Jurkat, Clone E6-1 (cell line): ENCODE results near the gene DNAJC1.

Experiments
- DNase-seq: peaks from one replicate; pipeline ENCODE4 v3.0.0-alpha.2; 2011; ENCODE audit warnings: low read depth, low spot score
- H3K4me3 ChIP-seq: 2 replicates; pipeline ENCODE4 v1.5.1; 2011; ENCODE audit warnings: mild to moderate bottlenecking, low read length, control low read depth, moderate library complexity

Gene DNAJC1

DNA sequence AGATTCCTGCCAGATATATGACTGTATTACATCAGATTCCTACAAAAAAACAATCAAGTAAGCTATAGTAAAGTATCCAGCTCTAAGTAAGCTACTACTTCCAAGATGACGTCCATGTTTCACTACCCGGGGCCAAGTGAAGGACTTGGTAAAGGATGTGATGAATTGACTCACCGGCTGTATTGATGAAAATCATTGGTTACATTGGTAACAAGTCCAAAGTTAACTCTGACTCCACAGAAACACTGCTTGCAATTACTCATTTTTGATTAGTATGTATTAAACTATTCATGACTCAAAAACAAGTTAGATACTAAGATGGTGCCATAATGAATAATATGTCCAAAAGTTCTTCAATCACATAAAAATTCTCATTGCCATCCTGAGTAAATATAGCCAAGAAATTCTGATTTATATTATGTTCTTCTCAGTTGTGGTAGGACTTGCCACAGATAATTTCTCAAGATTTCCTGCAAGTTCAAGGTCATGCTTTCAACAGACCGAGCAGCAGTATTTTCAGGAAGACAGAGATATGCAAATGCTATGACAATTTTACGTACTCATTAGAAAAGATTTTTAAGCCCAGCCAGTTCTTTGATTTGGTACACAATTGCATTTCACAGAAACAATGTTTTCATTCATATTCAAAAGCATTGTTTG, 12.6 kb upstream of the DNAJC1 start:
- no peak overlapping the region for H3K4me3 ChIP-seq
- DNase-seq: no peak

DNA sequence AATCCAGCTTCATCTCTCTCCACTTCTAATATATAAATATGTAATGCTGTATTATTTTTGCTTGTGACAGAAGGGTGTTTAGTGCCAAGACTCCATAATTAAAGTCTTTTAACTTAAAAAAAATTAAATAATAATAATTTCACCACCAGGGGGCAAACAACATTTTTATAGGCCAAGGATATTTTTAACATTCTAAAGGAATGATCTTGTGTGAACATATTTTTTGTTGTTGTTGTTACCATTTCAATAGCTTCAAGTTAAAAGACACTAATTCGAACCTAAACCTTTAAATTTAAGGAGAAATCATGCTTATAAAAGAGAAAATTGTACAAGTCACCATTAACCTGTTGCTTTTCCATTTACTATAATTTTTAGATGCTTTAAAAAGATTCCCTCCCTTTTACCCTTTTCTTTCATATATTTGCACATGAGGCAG, 7.5 kb upstream of the DNAJC1 start:
- H3K4me3 ChIP-seq: no peak overlapping the region
- DNase-seq: no peak

DNA sequence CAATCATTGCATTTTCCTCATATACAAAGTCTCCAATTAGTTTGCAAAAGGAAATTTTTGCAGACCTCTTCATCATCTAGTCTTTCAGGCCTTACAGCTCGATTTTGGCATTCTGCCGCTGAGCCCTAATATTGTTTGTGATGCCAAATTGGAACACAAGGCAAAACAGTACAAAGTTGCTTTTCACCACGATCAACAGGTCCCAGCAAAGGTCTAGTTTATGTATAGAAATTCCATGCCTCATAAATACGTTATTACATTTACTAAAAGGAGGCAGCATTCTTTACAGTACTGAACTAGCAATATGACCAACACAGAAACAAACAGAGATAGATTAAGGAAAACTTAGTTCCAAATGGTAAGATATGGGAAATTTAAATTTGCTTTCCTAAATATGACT, 7.0 kb upstream of the DNAJC1 start:
- DNase-seq: no peak
- no peak overlapping the region for H3K4me3 ChIP-seq

DNA sequence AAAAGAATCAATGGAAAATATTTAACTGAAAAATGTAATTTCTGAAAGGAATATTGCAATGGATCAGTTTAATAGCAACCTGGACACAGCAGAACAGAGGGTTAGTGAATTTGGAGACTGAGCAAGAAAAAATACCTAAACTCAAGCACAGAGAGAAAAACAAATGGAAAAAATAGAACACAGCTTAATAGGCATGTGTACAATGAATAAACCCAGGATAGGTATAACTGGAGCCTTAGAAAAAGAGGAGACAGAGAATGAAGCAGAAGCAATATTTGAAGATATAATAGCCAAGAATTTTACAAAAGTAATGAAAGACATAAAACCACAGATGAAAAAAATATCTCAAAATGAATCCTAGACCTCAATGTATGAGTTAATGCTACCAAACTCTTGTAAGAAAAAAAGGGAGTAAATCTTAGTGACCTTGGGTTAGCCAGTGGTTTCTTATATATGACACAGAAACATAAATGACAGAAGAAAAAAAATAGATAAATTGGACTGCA, 2.9 kb upstream of the DNAJC1 start:
- DNase-seq: no peak
- no peak overlapping the region for H3K4me3 ChIP-seq

DNA sequence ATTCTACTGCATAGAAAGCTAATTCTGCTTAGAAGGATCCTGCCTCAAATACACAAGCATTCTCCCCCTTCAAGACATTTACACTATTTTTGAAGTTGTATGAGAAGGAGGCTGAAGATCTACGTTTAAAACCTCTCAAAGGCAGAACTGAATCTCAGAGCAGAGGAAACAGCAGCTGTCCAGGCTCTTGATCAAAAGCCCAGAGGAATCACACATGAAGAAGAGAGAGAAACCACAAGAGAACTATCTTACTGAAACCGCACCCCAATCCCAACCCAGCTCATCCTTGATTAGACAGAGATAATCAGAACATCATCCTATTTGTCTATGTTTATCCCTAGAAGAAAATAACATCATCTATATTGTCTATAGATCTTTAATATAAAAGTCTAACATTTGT, 2.2 kb upstream of the DNAJC1 start:
- DNase-seq: peak; percentile 67
- no peak overlapping the region for H3K4me3 ChIP-seq

DNA sequence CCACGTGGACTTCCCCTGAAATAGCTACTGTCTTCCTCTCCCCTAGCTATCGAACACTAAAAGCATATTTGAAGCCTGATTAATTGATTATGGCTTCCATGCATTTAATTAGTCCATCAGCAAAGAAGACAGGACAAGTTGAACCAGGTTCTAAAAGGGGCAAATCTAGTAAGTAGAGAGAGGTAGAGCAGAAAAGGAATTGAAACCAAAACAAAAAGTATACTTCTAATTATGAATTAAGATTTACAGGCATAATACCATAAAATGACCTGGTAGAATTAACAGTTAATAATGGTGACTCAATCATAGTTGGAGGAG, 393 bp upstream of the DNAJC1 start:
- no peak for DNase-seq
- H3K4me3 ChIP-seq: peak overlapping the region; percentile 68

DNA sequence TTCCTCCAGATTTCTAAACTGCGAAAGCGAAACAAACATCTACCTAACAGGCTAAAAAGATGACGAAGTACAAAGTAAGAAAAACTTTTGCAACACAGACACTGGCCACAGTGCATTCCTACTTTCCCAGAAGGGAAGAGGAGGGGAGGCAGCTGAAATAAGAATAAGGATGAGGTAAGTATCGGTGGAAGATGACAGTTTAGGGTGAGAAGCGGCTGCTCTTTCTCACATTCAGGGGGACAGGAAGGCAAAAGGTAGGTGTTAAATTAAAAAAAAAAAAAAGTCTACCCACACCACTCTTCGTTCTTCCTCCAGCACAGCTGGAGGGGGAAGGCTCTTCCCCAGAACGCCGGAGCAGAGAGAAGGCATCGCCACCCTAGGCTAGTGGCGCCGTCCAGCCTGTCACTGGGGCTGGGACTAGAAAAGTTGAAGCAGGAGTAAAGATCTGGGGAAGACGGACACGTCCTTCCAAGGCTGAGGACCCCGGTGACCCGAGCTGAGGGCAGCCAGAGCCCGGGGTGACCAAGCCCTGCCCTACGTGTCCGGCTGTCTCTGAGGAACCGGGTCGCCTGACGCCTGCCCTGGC, 846 bp downstream of the DNAJC1 start:
- no peak for DNase-seq
- peak overlapping the region; percentile 68 for H3K4me3 ChIP-seq

DNA sequence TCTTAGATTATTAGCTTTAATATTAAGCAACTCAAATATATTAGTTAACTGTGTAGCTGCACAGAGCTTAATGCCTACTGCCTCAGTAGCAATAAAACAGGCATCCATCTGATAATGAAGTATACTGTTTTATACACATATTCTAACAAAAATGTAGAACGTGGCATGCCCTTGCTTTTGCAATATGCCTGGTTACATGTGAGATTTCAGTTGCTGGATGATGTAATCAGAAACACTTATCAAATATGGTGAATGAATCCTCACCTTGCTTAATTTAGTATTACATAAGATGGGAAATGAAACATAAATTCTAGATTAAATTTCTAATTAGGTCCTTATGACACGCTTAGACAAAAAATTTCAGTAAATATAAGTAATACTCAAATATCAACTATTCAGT, 8.0 kb downstream of the DNAJC1 start:
- no peak for DNase-seq
- no peak overlapping the region for H3K4me3 ChIP-seq

DNA sequence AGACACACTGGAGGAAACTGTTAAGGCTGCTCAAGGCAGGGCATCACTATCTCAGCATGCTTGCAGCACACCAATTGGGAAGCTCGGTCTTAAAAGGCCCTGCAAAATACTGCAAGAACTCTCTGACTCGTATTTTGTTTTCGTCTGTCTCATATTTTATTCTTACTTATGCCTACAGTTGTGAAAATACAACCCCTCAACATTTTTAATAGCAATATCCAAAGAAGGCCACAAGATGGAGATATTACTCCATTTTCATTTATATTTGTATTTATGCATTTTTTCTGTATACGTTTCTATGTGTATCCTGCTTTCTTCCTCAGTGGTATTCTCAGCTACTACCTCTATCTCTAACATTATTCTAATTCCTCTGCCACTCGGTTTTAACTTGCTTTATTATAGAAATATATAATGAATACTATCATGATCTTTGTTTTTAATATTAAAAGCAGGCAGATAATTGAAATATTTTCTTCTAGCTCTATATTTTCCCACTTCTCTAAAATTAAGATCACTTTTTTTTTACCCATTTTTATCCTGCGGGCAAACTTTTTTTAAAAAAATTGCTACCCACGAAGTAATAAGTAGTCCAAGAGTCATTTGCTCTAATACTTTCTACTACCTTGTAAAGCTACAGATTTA, 10.0 kb downstream of the DNAJC1 start:
- peak; percentile 34 for DNase-seq

DNA sequence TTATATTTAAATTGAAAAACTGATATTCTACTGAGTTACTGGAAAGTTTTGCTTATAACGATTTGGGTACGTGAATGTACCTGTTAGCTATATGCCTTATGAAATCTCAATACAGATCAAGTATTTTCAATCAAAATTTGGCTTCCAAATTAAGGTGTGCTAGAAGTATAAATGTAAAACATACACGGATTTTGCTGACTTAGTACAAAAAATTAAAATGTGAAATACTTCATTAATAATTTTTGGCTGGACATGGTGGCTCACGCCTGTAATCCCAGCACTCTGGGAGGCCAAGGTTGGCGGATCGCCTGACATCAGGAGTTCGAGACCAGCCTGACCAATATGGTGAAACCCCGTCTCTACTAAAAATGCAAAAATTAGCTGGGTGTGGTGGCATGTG, 11.7 kb downstream of the DNAJC1 start:
- no peak for DNase-seq
- no peak overlapping the region for H3K4me3 ChIP-seq

More for the DNA sequence above, 10.0 kb downstream of the DNAJC1 start:
- H3K4me3 ChIP-seq: no peak overlapping the region

DNA sequence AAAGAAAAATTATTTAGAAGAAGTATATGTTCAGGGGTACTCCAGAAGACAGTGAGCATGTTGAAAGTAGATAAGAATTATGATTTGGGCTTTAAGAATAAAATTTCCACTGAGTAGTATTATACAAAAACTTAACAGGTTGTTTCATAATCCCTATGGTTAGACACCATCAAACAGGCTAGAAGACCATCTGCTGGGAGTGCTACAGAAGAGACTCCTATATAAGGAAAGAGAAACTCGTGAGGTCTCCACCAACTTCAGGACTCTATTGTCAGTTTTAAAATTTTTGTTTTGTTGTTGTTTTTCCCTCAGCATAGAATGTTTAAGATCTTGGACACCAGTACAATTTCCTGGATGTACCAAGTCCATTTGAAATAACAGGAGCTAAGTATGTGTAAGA, 13.1 kb downstream of the DNAJC1 start:
- H3K4me3 ChIP-seq: no peak overlapping the region
- no peak for DNase-seq

DNA sequence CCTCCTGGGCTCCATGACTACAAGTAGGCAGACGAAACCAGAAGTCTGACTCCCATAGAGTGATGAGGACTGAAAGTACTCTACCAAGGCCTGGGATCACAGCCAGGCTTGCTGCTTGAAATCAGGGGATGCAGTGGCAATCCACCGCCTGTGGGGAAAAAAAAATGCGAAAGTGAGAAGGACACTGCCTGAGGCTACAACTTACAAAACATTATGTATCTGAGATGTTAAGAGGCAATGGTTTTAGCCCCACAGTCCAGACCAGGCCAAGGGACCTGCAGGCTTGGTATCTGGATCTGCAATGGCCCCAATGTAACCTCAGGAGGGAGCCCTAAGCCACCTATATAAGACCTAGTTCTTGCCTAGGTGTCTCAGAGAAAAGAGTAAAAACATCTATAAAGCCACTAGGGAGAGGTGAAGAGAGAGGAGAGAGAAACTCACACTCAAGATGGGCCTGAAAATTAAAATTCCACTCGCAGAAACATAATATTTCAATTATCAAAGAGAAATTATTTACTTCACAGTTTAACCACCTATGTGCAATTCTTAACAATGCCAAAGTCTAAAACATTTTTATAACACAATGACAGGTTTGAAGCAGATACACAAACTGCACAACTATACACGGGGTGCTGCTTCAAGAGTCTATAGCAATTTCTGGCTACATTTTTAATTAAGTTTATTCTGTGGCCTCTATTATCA, 13.9 kb downstream of the DNAJC1 start:
- peak; percentile 41 for DNase-seq
- H3K4me3 ChIP-seq: no peak overlapping the region

DNA sequence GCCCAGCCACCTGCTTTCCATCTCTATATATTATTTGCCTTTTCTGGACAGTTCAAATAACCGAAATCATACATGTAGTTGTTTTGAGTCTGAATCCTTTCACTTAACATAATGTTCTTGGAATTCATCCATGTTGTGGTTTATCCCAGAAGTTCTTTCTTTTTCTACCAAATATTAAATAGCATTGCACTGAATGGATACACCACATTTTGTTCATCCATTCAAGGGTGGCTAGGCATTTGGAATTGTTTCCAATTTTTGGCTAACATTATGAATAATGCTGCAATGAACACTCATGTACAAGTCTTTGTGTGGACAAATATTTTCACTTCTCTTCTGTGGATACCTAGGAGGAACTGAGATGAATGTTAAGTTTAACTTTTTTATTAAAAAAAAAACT, 18.0 kb downstream of the DNAJC1 start:
- DNase-seq: no peak
- H3K4me3 ChIP-seq: no peak overlapping the region

DNA sequence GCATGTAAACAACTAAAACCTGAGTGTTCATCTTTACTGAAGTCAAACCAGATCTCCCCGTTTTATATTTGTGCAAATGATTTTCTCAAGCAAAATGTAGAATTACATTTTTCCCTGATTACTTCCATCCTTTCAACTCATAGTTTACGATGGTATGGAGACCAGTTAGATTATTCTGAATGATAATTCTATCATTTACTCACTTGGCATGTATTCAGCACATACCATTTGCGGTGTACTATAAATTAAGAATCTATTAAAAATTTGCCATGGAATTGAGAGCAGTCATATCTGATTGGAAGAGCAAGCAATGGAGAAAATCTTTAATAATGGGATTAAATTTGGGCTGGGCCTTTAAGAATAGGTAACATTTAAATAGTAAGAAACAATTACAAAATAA, 22.4 kb downstream of the DNAJC1 start:
- H3K4me3 ChIP-seq: no peak overlapping the region
- no peak for DNase-seq

DNA sequence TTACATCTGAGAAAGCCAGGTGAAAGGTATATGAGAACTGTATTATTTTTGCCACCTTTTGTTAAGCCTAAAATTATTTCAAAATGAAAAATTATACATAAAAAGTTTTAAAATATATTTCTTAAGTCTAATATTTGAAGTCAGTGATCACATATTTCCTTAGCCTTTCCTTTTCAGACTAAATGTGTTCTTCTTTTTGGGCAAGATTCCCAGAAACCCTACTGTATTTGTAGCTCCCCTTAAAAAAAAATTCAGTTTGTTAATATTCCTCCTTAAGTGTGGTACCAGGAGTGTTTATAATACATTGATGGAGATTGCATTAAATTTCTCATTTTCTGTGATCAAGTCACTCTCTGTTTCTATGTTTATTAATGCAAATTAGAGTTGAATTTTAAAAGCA, 22.8 kb downstream of the DNAJC1 start:
- DNase-seq: no peak

DNA sequence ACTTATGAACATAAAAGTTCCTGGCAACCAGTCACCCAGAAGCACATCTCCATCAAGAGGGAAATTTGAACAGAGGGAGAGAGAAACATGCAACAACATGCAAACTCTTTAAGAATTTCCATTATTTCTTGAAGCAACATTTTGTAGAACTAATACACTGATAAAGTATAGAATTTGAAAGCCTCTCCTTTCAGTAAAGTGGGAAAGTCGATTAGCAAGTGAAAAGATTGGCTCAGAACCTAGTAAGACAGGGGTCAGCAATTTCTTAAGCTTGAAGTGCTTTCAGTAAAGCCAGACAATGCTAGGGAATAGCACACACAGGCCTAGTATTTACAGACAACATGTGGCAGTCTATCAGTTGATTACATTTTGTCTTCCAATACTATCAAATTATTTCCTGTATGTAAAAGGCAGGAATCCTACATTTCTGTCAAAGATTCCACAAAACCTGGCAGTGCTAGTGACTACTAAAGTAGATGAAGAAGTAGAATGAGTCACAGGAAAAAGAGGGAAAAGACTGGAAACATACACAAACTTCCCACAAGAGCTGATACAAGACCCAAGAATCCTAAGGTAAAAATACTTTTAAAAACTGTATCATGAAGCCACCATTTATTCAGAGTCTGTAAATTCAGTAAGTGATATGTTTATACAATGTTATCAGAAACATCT, 25.2 kb downstream of the DNAJC1 start:
- no peak overlapping the region for H3K4me3 ChIP-seq
- no peak for DNase-seq

More for the DNA sequence above, 22.8 kb downstream of the DNAJC1 start:
- no peak overlapping the region for H3K4me3 ChIP-seq

DNA sequence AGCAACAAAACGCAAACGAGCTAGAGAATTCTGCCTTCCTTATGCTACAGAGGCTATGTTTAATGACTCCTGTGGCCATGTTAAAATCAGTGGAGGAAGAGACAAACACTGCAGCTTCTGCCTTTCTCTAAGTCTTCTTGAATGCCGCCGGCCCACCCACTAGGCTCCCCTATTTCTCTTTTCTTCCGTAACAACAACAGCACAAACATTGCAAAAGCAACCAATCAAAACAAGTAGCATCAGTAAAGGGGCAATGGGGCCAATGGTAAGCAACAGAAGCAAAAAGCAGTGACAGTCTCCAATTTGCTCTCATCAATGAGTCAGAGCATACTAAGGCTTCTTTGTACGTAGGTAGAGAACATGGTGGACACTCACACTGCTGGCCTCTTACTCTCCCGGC, 26.8 kb downstream of the DNAJC1 start:
- DNase-seq: no peak
- no peak overlapping the region for H3K4me3 ChIP-seq

DNA sequence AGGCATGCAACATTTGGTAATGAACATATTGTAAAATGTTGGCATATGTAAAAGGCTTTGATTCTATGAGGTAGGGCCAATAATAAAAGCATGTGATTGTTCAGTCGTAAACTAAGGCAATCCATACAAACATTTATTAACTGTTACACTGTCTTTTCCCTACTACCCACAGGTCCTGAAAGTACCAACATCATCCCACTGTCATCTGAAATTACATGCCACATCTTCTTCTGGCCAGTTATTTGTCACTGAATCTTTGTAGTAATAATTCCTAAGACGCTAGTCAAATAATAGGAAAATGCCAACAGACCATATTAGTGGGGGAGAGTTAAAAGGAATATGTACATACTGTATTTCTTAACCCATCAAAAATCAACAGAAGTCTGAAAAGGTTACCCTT, 27.2 kb downstream of the DNAJC1 start:
- no peak for DNase-seq
- H3K4me3 ChIP-seq: no peak overlapping the region

DNA sequence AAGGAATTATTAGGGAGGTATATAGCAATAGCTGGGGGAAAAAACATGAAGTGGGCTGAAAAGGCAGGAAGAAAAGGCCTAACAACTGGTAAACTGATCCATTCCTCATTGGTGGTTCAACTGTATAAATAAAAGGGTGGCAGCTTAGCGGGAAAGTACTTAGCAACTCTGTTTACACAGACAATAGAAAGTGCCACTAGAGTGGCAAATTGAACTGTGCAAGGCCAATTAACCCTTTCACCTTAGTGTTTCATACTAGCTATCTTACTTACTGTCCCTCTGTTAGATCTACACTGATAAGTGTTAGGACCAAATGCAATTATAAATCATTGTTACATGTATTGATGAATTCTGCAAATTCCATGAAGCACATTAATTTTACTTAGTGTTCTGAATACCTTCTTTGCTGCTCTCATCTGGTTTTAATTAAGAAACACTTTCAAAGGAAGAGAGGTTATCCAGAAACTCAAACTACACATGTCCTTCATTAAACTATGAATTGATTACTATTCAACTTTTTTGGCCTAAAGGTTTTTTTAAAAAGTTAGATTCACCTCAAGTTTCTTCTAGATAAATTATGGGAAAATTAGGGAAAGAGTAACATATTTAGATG, 28.0 kb downstream of the DNAJC1 start:
- no peak for DNase-seq
- no peak overlapping the region for H3K4me3 ChIP-seq
